Sigmoid colon (tissue), 7 donors: ENCODE results near the gene GRIK1. TPM values are rescaled to one million over a fixed set of nuclear protein-coding genes. Genes with fewer than 3 reads are reported as not detected.

ENCODE experiments used
- DNase-seq: peaks from one replicate; pipeline ENCODE4 v3.0.0-alpha.2; 2019
- H3K27ac ChIP-seq, 4 donors: fragments of 200-600 bp; sonication (generic); one replicate each; pipeline ENCODE4 v1.5.1; 2016 to 2019; ENCODE audit warnings: mild to moderate bottlenecking in 1 of 4
- H3K27me3 ChIP-seq, 3 donors: fragments of 200-600 bp; sonication (generic); one replicate each; pipeline ENCODE4 v1.5.1; 2019; ENCODE audit warnings: mild to moderate bottlenecking in 1 of 3
- H3K36me3 ChIP-seq, 4 donors: fragments of 200-600 bp; sonication (generic); one replicate each; pipeline ENCODE4 v1.5.1; 2016 to 2019
- H3K4me1 ChIP-seq, 4 donors: fragments of 200-600 bp; sonication (generic); one replicate each; pipeline ENCODE4 v1.5.1; 2017 to 2019
- H3K4me3 ChIP-seq, 4 donors: fragments of 200-600 bp; sonication (generic); one replicate each; pipeline ENCODE4 v1.5.1; 2017 to 2019; ENCODE audit warnings: mild to moderate bottlenecking in 2 of 4, moderate library complexity in 1 of 4
- H3K9me3 ChIP-seq, 4 donors: fragments of 200-600 bp in 3 of 4; sonication (generic) in 3 of 4; one replicate each; pipeline versions ENCODE4 v1.5.1 to v1.6.1; 2013 to 2019
- CTCF ChIP-seq, 4 experiments: fragments of 450-650 bp in 3 of 4; fragments of 200-600 bp in 1 of 4; IDR thresholded peaks; one replicate each; pipeline ENCODE4 v1.5.1; 2016 to 2019; ENCODE audit warnings: antibody characterized with exemption in 4 of 4, mild to moderate bottlenecking in 3 of 4, moderate library complexity in 2 of 4
- EP300 ChIP-seq, 4 donors: sonication (generic); formaldehyde crosslinking; IDR thresholded peaks; one replicate each; pipeline ENCODE4 v1.6.1; 2017; ENCODE audit warnings: antibody characterized with exemption in 4 of 4
- POLR2A ChIP-seq, 2 donors: fragments of 450-650 bp; IDR thresholded peaks; one replicate each; pipeline ENCODE4 v1.6.1; 2016; ENCODE audit warnings: antibody characterized with exemption in 2 of 2, mild to moderate bottlenecking in 2 of 2, moderate library complexity in 2 of 2
- POLR2AphosphoS5 ChIP-seq, 4 donors: sonication (generic); formaldehyde crosslinking; IDR thresholded peaks; one replicate each; pipeline ENCODE4 v1.6.1; 2017; ENCODE audit warnings: antibody characterized with exemption in 4 of 4
- WGBS, 2 donors: extraction: QIAGEN DNeasy Blood & Tissue Kit; methylation state at CpG; one replicate each; pipeline ENCODE4 v1.1.7; 2013; 5-methylcytosine and 5-hydroxymethylcytosine counted together
- intact Hi-C: fragments of 100-400 bp; cut with DNase I; formaldehyde crosslinking; loops from one replicate; pipeline ENCODE4 v1.15.1; 2023
- polyA plus RNA-seq, 3 donors: library from polyadenylated mRNA; stranded (reverse); fragments of 200-250 nt; gene quantifications; one replicate each; pipeline ENCODE4 v1.2.3, GENCODE V29; 2013
- total RNA-seq, 4 donors: library from RNA; depleted of rRNA; stranded (reverse); fragments of >200 nt; gene quantifications; one replicate each; pipeline ENCODE4 v1.1.0, GENCODE V29; 2016
- donor health status: healthy with polysubstance abuse.
- donor health status: Bipolar disorder and iron deficiency.
- donor health status: healthy.

GRIK1 gene
- total and polyA plus RNA-seq, 7 donors, result under 0.01 to 0.49 (median 0.13) TPM; not detected in 4

GRCh38 chr21:29637134-29637533 lies 302.7 kb downstream of the GRIK1 start:
- Histone ChIP-seq H3K36me3 (no peaks in the 10 kb centered on the region), H3K4me3 (no peak overlapping the region), H3K9me3 (no peaks in the 10 kb centered on the region), H3K27me3 (no peaks in the 10 kb centered on the region), H3K4me1 (no peaks in the 10 kb centered on the region), H3K27ac (no peak overlapping the region)
- WGBS, 2 donors, result 94% methylated on average over 4 of the region's 4 CpGs
- TF ChIP-seq POLR2A (IDR thresholded peaks at IDR 0.05), result no peak
- no peak for TF ChIP-seq EP300 (IDR thresholded peaks at IDR 0.05)
- no peak for TF ChIP-seq POLR2AphosphoS5 (IDR thresholded peaks at IDR 0.05)
- TF ChIP-seq CTCF (IDR thresholded peaks at IDR 0.05), result no peak
- intact Hi-C loops, result no loop called here
- no peak for DNase-seq

GRCh38 chr21:29634418-29634817 lies 305.4 kb downstream of the GRIK1 start:
- DNase-seq, result no peak
- TF ChIP-seq POLR2AphosphoS5 (IDR thresholded peaks at IDR 0.05) (no peak), CTCF (IDR thresholded peaks at IDR 0.05) (no peak), EP300 (IDR thresholded peaks at IDR 0.05) (no peak)
- no peaks in the 10 kb centered on the region for H3K27me3 ChIP-seq
- H3K4me3 ChIP-seq, result no peak overlapping the region
- H3K36me3 ChIP-seq, result no peaks in the 10 kb centered on the region
- intact Hi-C loops, result no loop called here
- 84 to 89% methylated on average over 4 of the region's 4 CpGs for WGBS, 2 donors
- H3K4me1 ChIP-seq, result no peaks in the 10 kb centered on the region
- no peak overlapping the region for H3K27ac ChIP-seq
- no peaks in the 10 kb centered on the region for H3K9me3 ChIP-seq

GRCh38 chr21:29633756-29634155 lies 306.0 kb downstream of the GRIK1 start:
- Histone ChIP-seq H3K27ac (no peak overlapping the region), H3K4me1 (no peaks in the 10 kb centered on the region), H3K36me3 (no peaks in the 10 kb centered on the region), H3K4me3 (no peak overlapping the region), H3K27me3 (no peaks in the 10 kb centered on the region), H3K9me3 (no peaks in the 10 kb centered on the region)
- TF ChIP-seq CTCF (IDR thresholded peaks at IDR 0.05) (no peak), POLR2AphosphoS5 (IDR thresholded peaks at IDR 0.05) (no peak), POLR2A (IDR thresholded peaks at IDR 0.05) (no peak), EP300 (IDR thresholded peaks at IDR 0.05) (no peak)
- WGBS, 2 donors, result 83 to 84% methylated on average over 2 of the region's 2 CpGs
- intact Hi-C loops, result no loop called here
- no peak for DNase-seq

- intact Hi-C loops, result no loop called here
- Histone ChIP-seq H3K36me3 (no peaks in the 10 kb centered on the region), H3K27ac (no peak overlapping the region), H3K9me3 (no peaks in the 10 kb centered on the region), H3K4me3 (no peak overlapping the region), H3K4me1 (no peaks in the 10 kb centered on the region), H3K27me3 (no peaks in the 10 kb centered on the region)
- WGBS, 2 donors, result 50 to 84% methylated on average over 3 of the region's 3 CpGs
- no peak for DNase-seq
- TF ChIP-seq CTCF (IDR thresholded peaks at IDR 0.05) (no peak), POLR2A (IDR thresholded peaks at IDR 0.05) (no peak), POLR2AphosphoS5 (IDR thresholded peaks at IDR 0.05) (no peak)
These were observed 309.4 kb downstream of the GRIK1 start for GRCh38 chr21:29630441-29630840.

GRCh38 chr21:29627905-29628304 lies 311.9 kb downstream of the GRIK1 start:
- intact Hi-C loops, result no loop called here
- Histone ChIP-seq H3K4me1 (no peaks in the 10 kb centered on the region), H3K36me3 (no peaks in the 10 kb centered on the region), H3K4me3 (no peak overlapping the region), H3K27ac (no peak overlapping the region), H3K27me3 (no peaks in the 10 kb centered on the region), H3K9me3 (no peaks in the 10 kb centered on the region)
- DNase-seq, result no peak
- no peak for TF ChIP-seq EP300 (IDR thresholded peaks at IDR 0.05)
- no peak for TF ChIP-seq CTCF (IDR thresholded peaks at IDR 0.05)
- no peak for TF ChIP-seq POLR2AphosphoS5 (IDR thresholded peaks at IDR 0.05)
- no peak for TF ChIP-seq POLR2A (IDR thresholded peaks at IDR 0.05)
